ENCODE results near the gene PADI6. TPM values are rescaled to one million over a fixed set of nuclear protein-coding genes. Genes with fewer than 3 reads are reported as not detected.
A peak's percentile ranks its signal among the peaks of the same experiment; 100 is the strongest.
"Not testable (repeated sequence)": the region's sequence is repeated elsewhere in the genome, so short reads cannot be mapped to it uniquely, and the experiment has no call there.

PADI6 gene
- total RNA-seq = under 1 TPM in 1 of 8 experiments, not detected in 7; 0.09 TPM

DNA sequence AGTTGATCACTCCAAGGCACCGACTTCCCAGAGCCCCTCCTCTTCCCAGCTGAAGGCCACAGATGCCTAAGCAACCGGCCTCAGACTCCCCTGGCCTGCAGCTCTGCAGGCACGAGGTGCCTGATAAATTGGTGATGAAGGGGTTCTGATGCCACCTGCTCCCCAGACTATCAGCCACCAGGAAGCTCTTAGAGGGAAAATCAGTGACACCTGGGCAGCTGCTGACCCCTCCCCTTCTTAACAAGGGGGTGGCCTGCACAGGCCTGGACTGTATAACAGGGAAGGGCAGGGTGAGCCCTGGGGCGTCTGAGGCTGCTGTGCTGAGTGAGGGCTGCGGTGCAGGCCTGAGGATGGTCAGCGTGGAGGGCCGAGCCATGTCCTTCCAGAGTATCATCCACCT is at the start of gene PADI6:
Gene PADI6 (plus strand): TSS at position 301 of the 400 bp plus-strand sequence. CDS start 50 bp downstream, at position 351.
- no peak within 1 kb of the TSS for H3K27ac ChIP-seq
- in situ Hi-C loops (cut with MboI; ENCODE audit: low pct_unique_long_range_greater_than_20kb in 2 of 9, low sequenced_read_pairs in 9 of 9, unreplicated experiment in 9 of 9) = no loop called here
- H3K4me3 ChIP-seq = no peak within 1 kb of the TSS
- ATAC-seq (replicated peaks in 6 of 8) = peak in 1 of 8 experiments; percentile 15
- WGBS, 10 experiments = 50 to 60% (median 57%) methylated on average over 1 to 6 of the region's 7 CpGs; no CpG with 5 or more reads in 5 of the 10 experiments
- no peaks in the 10 kb centered on the region for H3K4me1 ChIP-seq (replicated peaks in 1 of 2)

DNA sequence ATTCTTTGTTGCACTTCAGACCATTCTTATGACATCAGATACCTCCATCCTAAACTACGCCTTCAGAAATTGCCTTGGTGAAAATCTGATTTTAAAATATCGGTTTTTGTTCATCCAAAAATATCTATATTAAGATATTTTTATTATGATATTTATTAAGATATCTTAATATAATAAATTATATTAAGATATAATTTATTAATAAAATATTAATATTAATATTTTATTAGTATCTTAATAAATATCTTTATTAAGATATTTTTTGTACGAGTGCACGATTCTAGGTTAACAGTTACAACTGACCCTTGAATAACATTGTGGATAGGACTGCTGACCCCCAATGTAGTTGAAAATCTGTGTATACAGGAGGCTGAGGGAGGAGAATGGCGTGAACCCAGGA is 43.1 kb upstream of the PADI6 start:
- no peak for ATAC-seq (replicated peaks in 6 of 8)
- Histone ChIP-seq H3K4me1 (replicated peaks in 1 of 2) (no peaks in the 10 kb centered on the region), H3K27ac (no peak overlapping the region), H3K4me3 (no peak overlapping the region)
- WGBS, 10 experiments = 14 to 86% (median 61%) methylated on average over 2 to 5 of the region's 5 CpGs
- in situ Hi-C loops (cut with MboI; ENCODE audit: low pct_unique_long_range_greater_than_20kb in 2 of 9, low sequenced_read_pairs in 9 of 9, unreplicated experiment in 9 of 9) = no loop called here

DNA sequence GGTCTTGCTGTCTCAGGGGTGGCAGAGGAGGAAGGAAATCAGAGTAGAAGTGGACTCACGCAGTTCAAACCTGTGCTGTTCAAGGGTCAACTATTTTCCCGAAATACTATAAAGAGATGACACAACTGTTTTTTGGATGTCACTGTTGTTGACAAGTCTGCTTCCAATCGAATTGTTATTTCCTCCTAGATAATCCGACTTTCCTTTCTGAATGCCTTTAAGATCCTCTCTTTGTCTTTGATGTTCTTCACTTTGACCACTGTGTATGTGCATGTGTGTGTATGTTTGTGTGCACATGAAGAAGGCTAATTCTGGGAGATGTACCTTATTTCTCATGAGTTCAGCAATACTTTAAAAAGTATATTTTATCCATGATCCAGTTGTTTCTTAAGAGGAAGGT is 42.4 kb upstream of the PADI6 start:
- no peak for ATAC-seq (replicated peaks in 6 of 8)
- WGBS, 10 experiments = 50 to 89% (median 72%) methylated on average over 2 to 4 of the region's 4 CpGs; no CpG with 5 or more reads in 1 of the 10 experiments
- H3K4me3 ChIP-seq = no peak overlapping the region
- in situ Hi-C loops (cut with MboI; ENCODE audit: low pct_unique_long_range_greater_than_20kb in 2 of 9, low sequenced_read_pairs in 9 of 9, unreplicated experiment in 9 of 9) = no loop called here
- no peak overlapping the region for H3K27ac ChIP-seq
- no peaks in the 10 kb centered on the region for H3K4me1 ChIP-seq (replicated peaks in 1 of 2)

DNA sequence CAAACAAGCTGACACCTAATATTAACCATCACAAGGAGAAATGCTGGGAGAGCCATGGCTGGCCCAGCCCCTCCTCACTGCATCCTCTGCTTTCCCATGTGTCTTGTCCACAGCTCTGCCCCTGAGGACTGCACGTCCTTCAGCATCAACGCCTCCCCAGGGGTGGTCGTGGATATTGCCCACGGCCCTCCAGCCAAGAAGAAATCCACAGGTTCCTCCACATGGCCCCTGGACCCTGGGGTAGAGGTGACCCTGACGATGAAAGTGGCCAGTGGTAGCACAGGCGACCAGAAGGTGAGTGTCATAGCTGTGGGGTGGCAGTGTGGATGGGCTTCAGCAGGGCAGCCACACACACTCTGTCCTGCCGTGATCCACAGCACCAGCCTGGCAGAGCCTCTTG is 41.1 kb upstream of the PADI6 start:
- ATAC-seq (replicated peaks in 6 of 8) = no peak
- H3K4me3 ChIP-seq = no peak overlapping the region
- no peaks in the 10 kb centered on the region for H3K4me1 ChIP-seq (replicated peaks in 1 of 2)
- 20 to 80% (median 71%) methylated on average over 1 to 7 of the region's 7 CpGs; no CpG with 5 or more reads in 5 of the 10 experiments for WGBS, 10 experiments
- H3K27ac ChIP-seq = no peak overlapping the region
- in situ Hi-C loops (cut with MboI; ENCODE audit: low pct_unique_long_range_greater_than_20kb in 2 of 9, low sequenced_read_pairs in 9 of 9, unreplicated experiment in 9 of 9) = no loop called here

DNA sequence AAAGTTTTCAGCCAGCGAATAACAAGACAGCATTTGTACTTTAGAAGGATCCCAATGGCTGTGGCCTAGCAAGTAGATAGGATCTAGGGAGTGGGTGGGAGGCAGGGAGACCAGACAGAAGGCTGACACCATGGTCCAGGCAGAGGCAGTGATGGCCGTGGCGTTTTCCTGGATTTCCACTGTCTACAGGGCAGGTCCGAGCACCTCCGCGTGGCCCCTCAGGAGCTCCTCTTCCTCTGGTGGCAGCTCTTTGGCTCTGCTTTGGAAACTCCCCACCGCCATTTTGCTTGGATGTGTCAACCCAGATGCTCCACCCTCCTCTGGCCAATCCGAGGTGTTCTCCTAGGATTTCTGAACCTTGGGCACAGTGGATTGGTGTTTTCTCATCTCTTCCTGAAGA is 38.9 kb upstream of the PADI6 start:
- H3K4me3 ChIP-seq = no peak overlapping the region
- WGBS, 10 experiments = 27 to 94% (median 81%) methylated on average over 2 to 8 of the region's 8 CpGs; no CpG with 5 or more reads in 2 of the 10 experiments

DNA sequence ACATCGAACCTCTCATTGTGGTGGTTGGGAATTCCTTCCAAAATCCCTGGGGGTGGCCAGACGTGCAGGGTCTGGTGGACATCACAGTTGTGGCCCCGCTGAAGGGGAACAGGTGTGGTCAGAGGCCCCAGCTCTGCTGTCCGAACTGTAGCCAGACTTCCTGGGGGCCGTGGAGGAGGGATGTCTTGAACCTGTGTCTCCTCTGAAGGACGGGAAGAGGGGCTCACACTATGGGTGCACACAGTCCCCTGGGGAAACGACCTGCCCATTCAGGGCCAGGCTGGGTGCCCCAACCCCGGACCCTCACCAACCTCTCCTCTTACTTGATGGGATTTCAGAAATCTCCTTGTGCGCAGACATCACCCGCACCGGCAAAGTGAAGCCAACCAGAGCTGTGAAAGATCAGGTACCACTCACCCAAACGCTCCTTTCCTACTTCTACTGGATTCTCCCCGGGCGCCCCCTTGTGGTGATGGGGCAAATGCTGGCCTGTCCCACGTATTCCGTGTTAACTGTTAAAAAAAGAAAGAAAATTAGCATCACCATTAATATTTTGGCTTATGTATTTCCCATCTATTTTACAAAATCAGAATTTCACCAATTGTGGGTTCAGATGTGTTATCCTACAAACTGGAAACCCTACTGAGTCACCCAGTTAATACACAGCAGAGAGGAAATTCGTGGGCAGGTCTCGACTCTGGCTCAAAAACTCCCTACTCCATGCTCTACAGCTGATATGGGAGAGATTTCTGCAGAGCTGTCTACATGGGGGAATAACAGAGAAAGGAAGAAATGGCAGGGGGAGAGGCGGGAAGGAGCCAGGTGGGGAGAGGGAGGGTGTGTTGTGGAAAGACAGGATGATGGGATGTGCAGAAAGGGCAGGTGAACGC is 35.9 kb upstream of the PADI6 start:
- peak in 7 of 8 experiments; percentile 44 to 94 (median 53) for ATAC-seq (replicated peaks in 6 of 8)
- 0 to 35% (median 14%) methylated on average over 1 to 13 of the region's 20 CpGs for WGBS, 10 experiments
- H3K4me3 ChIP-seq = no peak overlapping the region
- H3K27ac ChIP-seq = no peak overlapping the region
- in situ Hi-C loops (cut with MboI; ENCODE audit: low pct_unique_long_range_greater_than_20kb in 2 of 9, low sequenced_read_pairs in 9 of 9, unreplicated experiment in 9 of 9) = no loop called here
- no peaks in the 10 kb centered on the region for H3K4me1 ChIP-seq (replicated peaks in 1 of 2)

More for the DNA sequence above, 38.9 kb upstream of the PADI6 start:
- in situ Hi-C loops (cut with MboI; ENCODE audit: low pct_unique_long_range_greater_than_20kb in 2 of 9, low sequenced_read_pairs in 9 of 9, unreplicated experiment in 9 of 9) = no loop called here
- H3K4me1 ChIP-seq (replicated peaks in 1 of 2) = no peaks in the 10 kb centered on the region
- no peak overlapping the region for H3K27ac ChIP-seq
- no peak for ATAC-seq (replicated peaks in 6 of 8)

DNA sequence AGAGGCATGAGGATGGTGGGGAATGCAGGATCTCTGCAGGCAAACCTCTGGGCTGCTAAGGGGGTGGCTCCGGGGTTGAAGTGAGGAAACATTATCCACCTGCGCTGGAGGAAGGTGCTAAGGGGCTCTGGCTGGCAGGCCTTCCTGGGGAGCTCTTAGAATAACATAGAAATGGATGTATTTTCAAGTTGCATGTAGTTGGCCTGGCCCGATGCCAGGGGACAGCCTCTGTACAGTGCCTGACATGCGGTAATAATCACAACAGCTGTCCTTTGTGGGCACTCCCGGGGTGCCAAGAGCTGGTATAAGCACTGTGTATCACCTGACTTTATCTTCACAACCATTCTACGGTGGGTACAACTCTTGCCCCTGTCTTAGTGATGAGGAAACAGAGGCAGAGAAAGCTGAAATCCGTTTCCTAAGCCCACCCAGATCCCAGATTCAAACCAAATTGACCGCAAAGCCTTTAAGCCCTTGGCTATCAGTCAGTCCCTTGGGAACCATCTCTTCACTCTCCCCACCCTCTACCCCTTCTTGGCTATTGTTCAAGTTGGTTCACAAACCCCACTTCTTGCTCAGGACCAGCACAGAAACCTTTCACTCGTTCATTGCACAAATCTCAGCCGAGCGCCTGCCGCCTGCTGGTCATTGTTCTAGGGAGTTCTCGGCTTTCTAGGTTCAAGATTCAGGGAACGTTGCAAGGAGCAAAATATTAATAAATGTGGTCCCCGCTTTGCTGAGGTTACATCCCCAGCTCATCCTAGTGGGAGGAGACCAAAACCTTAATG is 33.1 kb upstream of the PADI6 start:
- no peak overlapping the region for H3K27ac ChIP-seq
- H3K4me3 ChIP-seq = no peak overlapping the region
- peak in 1 of 8 experiments; percentile 17 for ATAC-seq (replicated peaks in 6 of 8)
- 40 to 94% (median 74%) methylated on average over 1 to 12 of the region's 15 CpGs; no CpG with 5 or more reads in 2 of the 10 experiments for WGBS, 10 experiments
- in situ Hi-C loops (cut with MboI; ENCODE audit: low pct_unique_long_range_greater_than_20kb in 2 of 9, low sequenced_read_pairs in 9 of 9, unreplicated experiment in 9 of 9) = no loop called here
- no peaks in the 10 kb centered on the region for H3K4me1 ChIP-seq (replicated peaks in 1 of 2)

DNA sequence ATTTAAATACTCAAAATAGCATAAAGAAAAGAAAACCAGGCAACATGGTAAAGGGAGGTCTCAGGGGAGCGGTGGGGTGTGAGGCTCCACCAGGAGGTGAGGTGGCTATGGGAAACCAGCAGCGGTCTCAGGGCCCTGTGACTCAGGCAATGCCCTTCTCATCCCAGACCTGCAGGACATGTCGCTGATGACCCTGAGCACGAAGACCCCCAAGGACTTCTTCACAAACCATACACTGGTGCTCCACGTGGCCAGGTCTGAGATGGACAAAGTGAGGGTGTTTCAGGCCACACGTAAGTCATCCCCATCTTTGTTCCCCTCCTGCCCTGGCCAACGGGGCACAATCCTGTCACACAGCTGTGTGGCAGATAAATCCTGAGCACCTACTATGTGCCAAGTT is 32.5 kb upstream of the PADI6 start:
- H3K4me1 ChIP-seq (replicated peaks in 1 of 2) = no peaks in the 10 kb centered on the region
- H3K27ac ChIP-seq = no peak overlapping the region
- in situ Hi-C loops (cut with MboI; ENCODE audit: low pct_unique_long_range_greater_than_20kb in 2 of 9, low sequenced_read_pairs in 9 of 9, unreplicated experiment in 9 of 9) = no loop called here
- WGBS, 10 experiments = 30 to 88% (median 66%) methylated on average over 1 to 5 of the region's 7 CpGs; no CpG with 5 or more reads in 4 of the 10 experiments
- H3K4me3 ChIP-seq = no peak overlapping the region
- ATAC-seq (replicated peaks in 6 of 8) = no peak

DNA sequence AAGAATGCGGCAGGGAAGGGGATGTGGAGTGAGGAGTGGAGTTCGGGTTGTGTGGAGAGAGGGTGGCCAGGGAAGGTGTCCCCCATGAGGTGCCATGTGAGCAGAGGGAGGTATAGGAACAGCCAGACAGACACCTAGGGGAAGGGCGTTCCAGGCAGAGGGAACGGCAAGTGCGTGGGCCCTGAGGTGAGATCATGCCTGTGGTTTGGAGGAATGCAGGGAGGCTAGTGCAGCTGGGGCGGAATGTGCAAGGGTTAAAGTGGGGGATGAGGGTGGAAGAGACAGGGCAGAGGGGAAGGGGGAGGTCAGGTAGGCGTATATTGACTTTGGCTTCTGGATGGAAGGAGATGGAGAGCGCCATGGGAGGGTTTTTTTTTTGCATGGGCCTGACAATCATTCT is 31.6 kb upstream of the PADI6 start:
- no peak for ATAC-seq (replicated peaks in 6 of 8)
- 33 to 88% (median 79%) methylated on average over 1 to 8 of the region's 8 CpGs; no CpG with 5 or more reads in 3 of the 10 experiments for WGBS, 10 experiments
- Histone ChIP-seq H3K27ac (no peak overlapping the region), H3K4me3 (no peak overlapping the region), H3K4me1 (replicated peaks in 1 of 2) (no peaks in the 10 kb centered on the region)
- in situ Hi-C loops (cut with MboI; ENCODE audit: low pct_unique_long_range_greater_than_20kb in 2 of 9, low sequenced_read_pairs in 9 of 9, unreplicated experiment in 9 of 9) = no loop called here

DNA sequence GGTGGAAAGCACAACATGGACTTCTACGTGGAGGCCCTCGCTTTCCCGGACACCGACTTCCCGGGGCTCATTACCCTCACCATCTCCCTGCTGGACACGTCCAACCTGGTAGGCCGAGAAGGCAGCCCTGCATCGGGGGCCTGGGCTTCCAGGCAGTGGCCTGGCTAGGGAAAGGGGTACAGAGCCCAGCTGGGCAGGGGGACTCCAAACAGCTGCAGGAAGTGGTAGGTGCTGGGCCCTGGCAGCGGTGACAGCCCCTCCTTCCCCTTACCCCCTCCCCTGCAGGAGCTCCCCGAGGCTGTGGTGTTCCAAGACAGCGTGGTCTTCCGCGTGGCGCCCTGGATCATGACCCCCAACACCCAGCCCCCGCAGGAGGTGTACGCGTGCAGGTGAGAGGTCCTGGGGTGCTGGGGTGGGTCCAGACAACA is 30.0 kb upstream of the PADI6 start:
- in situ Hi-C loops (cut with MboI; ENCODE audit: low pct_unique_long_range_greater_than_20kb in 2 of 9, low sequenced_read_pairs in 9 of 9, unreplicated experiment in 9 of 9) = no loop called here
- ATAC-seq (replicated peaks in 6 of 8) = no peak
- 76 to 100% (median 88%) methylated on average over 1 to 4 of the region's 17 CpGs; no CpG with 5 or more reads in 6 of the 10 experiments for WGBS, 10 experiments
- Histone ChIP-seq H3K4me1 (replicated peaks in 1 of 2) (no peaks in the 10 kb centered on the region), H3K4me3 (no peak overlapping the region), H3K27ac (no peak overlapping the region)

DNA sequence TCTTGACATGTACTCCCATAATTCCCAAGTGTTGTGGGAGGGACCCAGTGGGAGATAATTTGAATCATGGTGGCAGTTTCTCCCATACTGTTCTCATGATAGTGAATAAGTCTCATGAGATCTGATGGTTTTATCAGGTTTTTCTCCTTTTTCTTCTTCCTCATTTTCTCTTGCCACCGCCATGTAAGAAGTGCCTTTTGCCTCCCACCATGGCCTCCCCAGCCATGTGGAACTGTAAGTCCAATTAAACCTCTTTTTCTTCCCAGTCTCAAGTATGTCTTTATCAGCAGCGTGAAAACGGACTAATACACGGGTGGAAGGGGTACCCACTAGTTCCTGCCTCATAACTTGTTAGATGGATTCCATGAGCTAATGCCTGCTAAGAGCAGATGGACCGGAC is 26.5 kb upstream of the PADI6 start:
- WGBS, 10 experiments = 73 to 100% (median 89%) methylated on average over 1 to 5 of the region's 5 CpGs; no CpG with 5 or more reads in 3 of the 10 experiments
- H3K4me1 ChIP-seq (replicated peaks in 1 of 2); in situ Hi-C loops (cut with MboI; ENCODE audit: low pct_unique_long_range_greater_than_20kb in 2 of 9, low sequenced_read_pairs in 9 of 9, unreplicated experiment in 9 of 9); ATAC-seq (replicated peaks in 6 of 8); H3K27ac ChIP-seq; H3K4me3 ChIP-seq: not testable (repeated sequence)

DNA sequence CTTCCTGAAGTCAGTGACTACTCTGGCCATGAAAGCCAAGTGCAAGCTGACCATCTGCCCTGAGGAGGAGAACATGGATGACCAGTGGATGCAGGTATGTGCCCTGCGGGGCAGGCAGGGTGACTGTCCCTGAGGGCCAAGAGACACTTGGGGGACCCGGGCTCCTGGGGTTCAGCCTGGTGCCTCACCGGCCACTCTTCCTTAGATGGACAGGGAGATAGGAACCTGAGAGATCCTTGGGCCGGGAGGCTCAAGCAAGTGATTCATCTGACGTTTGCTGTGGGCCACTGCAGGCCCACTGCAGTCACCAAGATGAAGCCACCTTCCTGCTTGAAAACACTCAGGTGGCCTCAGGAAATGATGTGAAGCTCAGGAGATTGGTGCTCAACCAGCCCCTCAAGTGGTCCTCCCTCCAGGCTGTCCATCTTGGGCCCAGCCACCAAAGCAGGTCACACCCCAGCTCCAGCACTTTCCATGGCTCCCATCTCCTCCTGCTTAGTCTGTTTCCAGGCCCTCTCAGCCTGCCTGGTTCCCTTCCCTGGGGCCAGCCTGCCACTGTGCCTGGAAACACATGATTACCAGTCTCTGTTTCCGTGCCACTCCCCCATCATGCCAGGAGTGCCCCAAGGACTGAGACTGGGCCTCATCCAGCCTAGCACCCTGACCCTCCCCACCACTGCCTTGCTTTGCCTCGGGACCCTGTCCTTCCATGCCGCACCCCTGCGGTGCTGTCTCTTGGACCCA is 25.8 kb upstream of the PADI6 start:
- in situ Hi-C loops (cut with MboI; ENCODE audit: low pct_unique_long_range_greater_than_20kb in 2 of 9, low sequenced_read_pairs in 9 of 9, unreplicated experiment in 9 of 9) = no loop called here
- no peak for ATAC-seq (replicated peaks in 6 of 8)

More for the DNA sequence above, 25.8 kb upstream of the PADI6 start:
- 71 to 100% (median 90%) methylated on average over 1 to 8 of the region's 9 CpGs; no CpG with 5 or more reads in 1 of the 10 experiments for WGBS, 10 experiments
- Histone ChIP-seq H3K4me1 (replicated peaks in 1 of 2) (no peaks in the 10 kb centered on the region), H3K4me3 (no peak overlapping the region), H3K27ac (no peak overlapping the region)
